ENCODE measurements around the gene PXMP4. TPM values are rescaled to one million over a fixed set of nuclear protein-coding genes. Genes with fewer than 3 reads are reported as not detected.

PXMP4 gene
- polyA plus RNA-seq, 3 donors from 2014 or later: 6.8 to 16.6 (median 14.1) TPM

DNA sequence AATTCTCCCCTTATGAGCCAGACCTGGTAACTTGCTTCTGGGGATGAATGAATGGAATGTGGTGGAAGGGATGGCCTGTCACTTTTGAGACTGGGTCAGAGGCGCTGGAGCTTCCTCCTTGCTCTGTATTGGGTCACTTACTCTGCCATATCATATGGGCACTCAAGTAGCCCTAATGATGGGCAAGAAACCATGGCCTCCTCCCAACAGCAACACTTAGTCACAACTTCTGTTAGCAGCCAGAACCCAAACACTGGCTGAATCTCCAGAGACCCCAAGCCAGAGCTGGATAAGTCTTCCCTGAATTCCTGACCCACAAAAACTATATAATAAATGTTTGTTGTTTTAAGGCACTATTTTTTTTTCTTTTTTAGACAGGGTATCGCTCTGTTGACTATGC is 39.4 kb downstream of the PXMP4 start:
- Mint-ChIP-seq H3K36me3 (no peaks in the 10 kb centered on the region), H3K4me3 (no peak overlapping the region), H3K9me3 (no peaks in the 10 kb centered on the region), H3K4me1 (peaks cover 6 to 11% of the 10 kb centered on the region in 2 donors), H3K27me3 (ENCODE audit: low read depth in 3 of 3) (peaks cover 0 to 2% (median 0%) of the 10 kb centered on the region in 3 donors), H3K27ac (peak overlapping the region in 1 of 6 donors; percentile 64)
- DNase-seq: no peak

DNA sequence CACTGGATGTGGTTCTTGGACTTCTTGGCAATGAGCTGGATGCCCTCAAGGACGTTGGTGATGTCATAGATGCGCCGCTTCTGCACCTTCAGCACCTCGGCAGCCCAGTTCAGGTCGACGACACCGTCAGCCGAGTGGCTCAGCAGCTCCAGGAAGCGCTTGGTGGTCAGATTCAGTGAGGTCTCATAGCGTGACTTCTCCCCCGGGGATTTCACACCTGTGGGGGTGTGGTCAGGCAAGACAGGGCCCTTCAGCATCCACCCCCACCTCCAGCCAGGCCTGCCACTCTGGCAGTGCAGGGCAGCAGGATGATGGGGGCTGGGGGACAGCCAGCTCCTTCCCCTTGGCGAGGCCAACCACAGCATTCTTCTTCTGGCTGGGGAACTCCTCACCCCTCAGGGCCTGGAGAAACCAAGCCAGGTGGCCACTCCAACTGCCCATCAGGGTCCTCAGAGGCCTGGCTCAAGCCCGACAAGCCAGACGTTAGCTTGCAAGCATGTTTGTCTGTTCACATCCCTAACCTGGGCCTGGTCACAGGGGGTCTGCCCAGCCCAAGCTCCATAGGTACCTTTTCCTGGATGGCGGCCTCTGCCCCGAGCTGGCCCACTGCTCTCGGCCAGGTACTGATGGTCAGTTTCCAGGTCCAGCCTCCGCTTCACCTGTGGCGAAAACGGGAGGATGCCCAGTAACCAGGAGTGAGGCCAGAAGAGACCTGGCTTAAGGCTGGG is 40.2 kb downstream of the PXMP4 start:
- Mint-ChIP-seq H3K4me1 (peaks cover 6 to 15% of the 10 kb centered on the region in 2 donors), H3K36me3 (no peaks in the 10 kb centered on the region), H3K4me3 (no peak overlapping the region), H3K27ac (peak overlapping the region in 1 of 6 donors; percentile 62), H3K27me3 (ENCODE audit: low read depth in 3 of 3) (peaks cover 0 to 2% (median 0%) of the 10 kb centered on the region in 3 donors), H3K9me3 (no peaks in the 10 kb centered on the region)
- DNase-seq: peak in 2 of 3 donors; percentile 25 to 29

DNA sequence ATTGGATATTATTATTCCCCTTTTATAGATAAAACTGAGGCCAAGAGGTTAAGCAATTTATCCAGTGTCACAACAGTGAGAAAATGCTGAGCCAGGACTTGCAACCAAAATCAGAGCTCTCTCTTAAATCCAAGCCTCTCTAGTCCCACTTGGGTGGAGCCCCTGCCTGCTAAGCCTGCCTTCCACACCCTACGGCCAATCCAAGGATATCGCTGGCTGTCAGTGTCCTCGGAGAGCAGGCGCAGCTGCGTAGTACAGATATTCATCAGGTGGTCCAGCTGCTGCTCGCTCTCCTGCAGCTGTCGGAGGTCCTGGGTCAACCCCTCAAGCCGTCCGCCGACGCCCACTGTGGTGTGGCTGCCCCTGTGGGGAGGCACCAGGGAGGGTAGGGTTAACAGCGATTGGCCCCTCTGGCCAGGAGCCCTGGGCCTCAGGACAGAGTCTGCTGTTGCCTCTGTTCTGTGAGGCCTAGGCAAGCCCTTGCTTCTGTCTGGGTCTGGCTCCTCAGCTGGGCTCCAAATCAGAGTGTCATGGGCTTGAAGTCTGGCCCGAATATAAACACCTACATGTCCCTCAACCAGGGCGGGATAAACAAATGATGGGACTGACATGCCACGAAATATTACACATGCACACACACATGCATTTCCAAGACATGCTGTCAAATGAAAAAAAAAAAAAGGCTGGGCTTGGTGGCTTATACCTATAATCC is 42.0 kb downstream of the PXMP4 start:
- Mint-ChIP-seq H3K9me3 (no peaks in the 10 kb centered on the region), H3K4me3 (no peak overlapping the region), H3K4me1 (peaks cover 16 to 24% of the 10 kb centered on the region in 2 donors), H3K27ac (peak overlapping the region in 1 of 6 donors; percentile 35), H3K36me3 (no peaks in the 10 kb centered on the region), H3K27me3 (ENCODE audit: low read depth in 3 of 3) (peaks cover 0 to 3% (median 0%) of the 10 kb centered on the region in 3 donors)
- no peak for DNase-seq

GRCh38 chr20:33676652-33677645 is 43.2 kb downstream of the PXMP4 start:
- Mint-ChIP-seq H3K36me3 (no peaks in the 10 kb centered on the region), H3K4me3 (peak overlapping the region in 1 of 5 donors; percentile 40), H3K27me3 (ENCODE audit: low read depth in 3 of 3) (peaks cover 0 to 3% (median 0%) of the 10 kb centered on the region in 3 donors), H3K27ac (no peak overlapping the region), H3K9me3 (no peaks in the 10 kb centered on the region), H3K4me1 (peaks cover 18 to 22% of the 10 kb centered on the region in 2 donors)
- no peak for DNase-seq

GRCh38 chr20:33676121-33676520 is 44.0 kb downstream of the PXMP4 start:
- H3K27me3 Mint-ChIP-seq (ENCODE audit: low read depth in 3 of 3): peaks cover 0 to 3% (median 0%) of the 10 kb centered on the region in 3 donors
- H3K9me3 Mint-ChIP-seq: no peaks in the 10 kb centered on the region
- no peak for DNase-seq
- H3K36me3 Mint-ChIP-seq: no peaks in the 10 kb centered on the region
- H3K4me3 Mint-ChIP-seq: peak overlapping the region in 1 of 5 donors; percentile 47
- peaks cover 18% of the 10 kb centered on the region in 2 donors for H3K4me1 Mint-ChIP-seq
- H3K27ac Mint-ChIP-seq: no peak overlapping the region

- no peaks in the 10 kb centered on the region for H3K9me3 Mint-ChIP-seq
- H3K36me3 Mint-ChIP-seq: no peaks in the 10 kb centered on the region
- peak overlapping the region in 4 of 6 donors; percentile 43 to 83 (median 69) for H3K27ac Mint-ChIP-seq
- no peak for DNase-seq
- H3K4me1 Mint-ChIP-seq: peaks cover 18% of the 10 kb centered on the region in 2 donors
- H3K4me3 Mint-ChIP-seq: peak overlapping the region; percentile 71 to 84 (median 77)
- H3K27me3 Mint-ChIP-seq (ENCODE audit: low read depth in 3 of 3): peaks cover 0 to 3% (median 2%) of the 10 kb centered on the region in 3 donors
Measured at GRCh38 chr20:33675136-33675959, 44.8 kb downstream of the PXMP4 start.

GRCh38 chr20:33674294-33675135 is 45.6 kb downstream of the PXMP4 start, which contains the start of gene NECAB3:
TSS of gene NECAB3 (minus strand) at chr20:33674428. CDS start at chr20:33674352, 76 bp downstream.
- peaks cover 0 to 3% (median 2%) of the 10 kb centered on the region in 3 donors for H3K27me3 Mint-ChIP-seq (ENCODE audit: low read depth in 3 of 3)
- peak; percentile 72 to 77 (median 73) for DNase-seq
- no peaks in the 10 kb centered on the region for H3K36me3 Mint-ChIP-seq
- H3K27ac Mint-ChIP-seq: peak within 1 kb of the TSS; percentile 73 to 86 (median 82)
- H3K9me3 Mint-ChIP-seq: no peaks in the 10 kb centered on the region
- peaks cover 17 to 18% of the 10 kb centered on the region in 2 donors for H3K4me1 Mint-ChIP-seq
- peak within 1 kb of the TSS; percentile 90 to 97 (median 92) for H3K4me3 Mint-ChIP-seq

DNA sequence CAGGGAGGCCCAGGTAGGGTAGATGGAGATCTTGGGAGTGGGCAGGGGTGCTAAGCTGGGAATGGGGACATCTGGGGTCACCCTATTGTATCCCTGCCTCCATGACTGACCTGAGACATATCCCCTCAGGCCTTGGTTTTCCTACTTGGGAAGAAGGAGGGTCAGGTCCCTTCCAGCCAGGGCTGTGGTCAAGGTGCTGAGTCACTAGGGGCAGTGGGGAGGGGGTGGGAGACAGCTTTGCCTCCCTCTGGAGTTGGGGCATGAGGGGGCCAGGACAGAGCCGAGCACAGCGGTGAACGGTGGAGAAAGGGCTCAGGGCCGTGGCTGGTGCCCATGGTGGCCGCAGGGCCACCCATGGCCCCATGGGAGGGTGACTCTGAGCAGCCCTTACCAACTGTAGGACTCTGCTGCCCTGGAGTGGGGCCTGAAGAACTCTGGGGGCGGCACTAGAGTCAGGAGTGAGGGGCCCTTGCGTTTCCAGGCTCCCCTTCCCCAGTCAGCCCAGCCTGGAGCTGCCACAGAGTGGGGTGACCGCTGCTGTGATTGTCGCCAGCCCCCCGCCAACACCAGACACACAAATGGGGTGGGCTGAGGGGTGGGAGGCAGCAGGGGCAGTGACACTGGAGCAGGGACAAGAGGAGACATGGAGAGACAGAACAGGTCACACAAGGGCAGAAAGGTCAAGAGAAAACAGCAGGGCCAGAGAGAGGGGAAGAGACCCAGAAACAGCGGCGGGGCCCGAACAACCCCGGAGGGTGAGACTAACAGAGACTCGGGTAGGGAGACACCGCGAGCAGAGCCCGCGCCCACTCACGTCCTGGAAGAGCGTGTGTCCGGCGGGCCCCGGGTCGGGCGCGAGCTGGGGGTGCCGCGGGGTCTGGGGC is 46.5 kb downstream of the PXMP4 start:
- Mint-ChIP-seq H3K27ac (peak overlapping the region; percentile 73 to 86 (median 82)), H3K27me3 (ENCODE audit: low read depth in 3 of 3) (peaks cover 0 to 3% (median 2%) of the 10 kb centered on the region in 3 donors), H3K4me3 (peak overlapping the region; percentile 90 to 97 (median 92)), H3K4me1 (peaks cover 14 to 17% of the 10 kb centered on the region in 2 donors), H3K9me3 (no peaks in the 10 kb centered on the region), H3K36me3 (no peaks in the 10 kb centered on the region)
- no peak for DNase-seq

DNA sequence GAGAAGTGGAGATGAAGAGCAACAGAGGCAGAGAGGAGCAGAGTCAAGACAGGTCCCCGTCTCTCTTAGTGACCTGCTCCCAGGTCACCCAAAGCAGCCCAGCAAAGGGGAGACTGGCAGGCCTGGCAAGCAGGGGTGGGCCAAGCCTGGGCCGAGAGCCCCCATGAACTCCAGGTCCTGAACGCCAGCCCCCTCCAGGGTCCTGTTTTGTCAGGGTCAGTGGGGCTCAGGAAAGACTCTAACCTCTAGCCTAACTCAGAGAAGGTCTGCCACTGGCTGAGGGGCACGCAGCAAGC is 47.0 kb downstream of the PXMP4 start:
- DNase-seq: no peak
- H3K4me1 Mint-ChIP-seq: peaks cover 19 to 21% of the 10 kb centered on the region in 2 donors
- H3K27me3 Mint-ChIP-seq (ENCODE audit: low read depth in 3 of 3): peaks cover 0 to 3% (median 2%) of the 10 kb centered on the region in 3 donors
- H3K36me3 Mint-ChIP-seq: no peaks in the 10 kb centered on the region
- no peaks in the 10 kb centered on the region for H3K9me3 Mint-ChIP-seq
- H3K4me3 Mint-ChIP-seq: peak overlapping the region; percentile 90 to 97 (median 92)
- H3K27ac Mint-ChIP-seq: peak overlapping the region in 2 of 6 donors; percentile 16 to 55

DNA sequence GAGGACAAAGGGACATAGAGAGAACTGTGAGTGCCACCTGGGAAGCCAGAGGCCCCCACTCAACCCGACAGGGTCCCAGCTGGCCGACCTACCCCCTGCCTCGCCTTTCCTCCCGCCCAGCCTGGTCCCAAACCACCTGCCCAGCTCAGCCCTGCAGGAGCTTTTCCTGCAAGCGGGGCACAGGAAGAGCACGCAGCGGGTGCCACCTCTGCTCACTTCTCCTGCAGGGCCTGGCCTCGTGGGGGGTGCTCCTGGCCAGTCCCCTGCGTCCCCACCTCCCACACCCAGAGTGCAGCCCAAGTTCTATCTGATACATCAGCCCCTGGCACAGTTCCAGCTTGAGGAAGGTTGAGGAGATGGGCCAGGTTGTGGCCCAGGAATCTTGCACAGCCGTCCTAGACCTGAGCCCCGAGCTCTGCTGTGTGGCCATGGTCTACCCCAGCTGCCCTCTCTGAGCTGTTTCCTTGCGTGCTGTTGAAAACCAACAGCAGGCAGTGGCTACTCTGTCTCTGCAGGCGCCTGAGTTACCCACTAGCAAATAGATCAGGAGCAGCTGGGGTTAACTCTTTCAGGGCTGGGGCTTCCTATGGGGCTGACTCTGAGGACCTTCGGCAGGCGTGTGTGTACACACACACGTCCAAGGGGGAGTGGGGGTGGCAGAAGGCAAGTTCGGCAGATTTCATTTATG is 47.5 kb downstream of the PXMP4 start:
- H3K4me1 Mint-ChIP-seq: peaks cover 21 to 22% of the 10 kb centered on the region in 2 donors
- H3K4me3 Mint-ChIP-seq: peak overlapping the region; percentile 66 to 95 (median 92)

More for the DNA sequence above, 47.5 kb downstream of the PXMP4 start:
- Mint-ChIP-seq H3K27ac (peak overlapping the region in 2 of 6 donors; percentile 16 to 55), H3K36me3 (no peaks in the 10 kb centered on the region), H3K27me3 (ENCODE audit: low read depth in 3 of 3) (peaks cover 0 to 3% (median 2%) of the 10 kb centered on the region in 3 donors), H3K9me3 (no peaks in the 10 kb centered on the region)
- no peak for DNase-seq

All from immature natural killer cell (primary cell).